SK-MEL-5 (cell line): ENCODE data around the gene ACOT9. TPM values are rescaled to one million over a fixed set of nuclear protein-coding genes. Genes with fewer than 3 reads are reported as not detected.

ENCODE experiments used
- DNase-seq: peaks from one replicate; pipeline ENCODE4 v3.0.0-alpha.2; 2016; ENCODE audit warnings: low read depth, low spot score
- in situ Hi-C: cut with HindIII; loops from 2 replicates; pipeline ENCODE4 v1.10.0; 2016; ENCODE audit warnings: low sequenced_read_pairs, high pct_unique_total_duplicates, low pct_unique_long_range_greater_than_20kb
- polyA plus RNA-seq, 2 experiments: library from polyadenylated mRNA; depleted of rRNA; stranded (reverse); fragments of >200 nt; gene quantifications; 2 replicates each; pipeline ENCODE4 v1.2.3, GENCODE V29; 2015
- total RNA-seq: library from RNA; depleted of rRNA; stranded (reverse); fragments of >200 nt; shearing (Covaris generic); gene quantifications from 2 replicates; pipeline ENCODE4 v1.2.3, GENCODE V29; 2014; rRNA removed

ACOT9 gene, protein sequence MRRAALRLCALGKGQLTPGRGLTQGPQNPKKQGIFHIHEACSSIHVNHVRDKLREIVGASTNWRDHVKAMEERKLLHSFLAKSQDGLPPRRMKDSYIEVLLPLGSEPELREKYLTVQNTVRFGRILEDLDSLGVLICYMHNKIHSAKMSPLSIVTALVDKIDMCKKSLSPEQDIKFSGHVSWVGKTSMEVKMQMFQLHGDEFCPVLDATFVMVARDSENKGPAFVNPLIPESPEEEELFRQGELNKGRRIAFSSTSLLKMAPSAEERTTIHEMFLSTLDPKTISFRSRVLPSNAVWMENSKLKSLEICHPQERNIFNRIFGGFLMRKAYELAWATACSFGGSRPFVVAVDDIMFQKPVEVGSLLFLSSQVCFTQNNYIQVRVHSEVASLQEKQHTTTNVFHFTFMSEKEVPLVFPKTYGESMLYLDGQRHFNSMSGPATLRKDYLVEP
- total RNA-seq, result 43.4 and 48.3 TPM in 2 replicates
- 27.7 and 34.7 TPM in 2 replicates for polyA plus RNA-seq (2015; cell fraction: cytosol; rRNA removed)
- 150 and 167 TPM in 2 replicates for polyA plus RNA-seq (2015; cell fraction: nucleus; rRNA removed)

DNA sequence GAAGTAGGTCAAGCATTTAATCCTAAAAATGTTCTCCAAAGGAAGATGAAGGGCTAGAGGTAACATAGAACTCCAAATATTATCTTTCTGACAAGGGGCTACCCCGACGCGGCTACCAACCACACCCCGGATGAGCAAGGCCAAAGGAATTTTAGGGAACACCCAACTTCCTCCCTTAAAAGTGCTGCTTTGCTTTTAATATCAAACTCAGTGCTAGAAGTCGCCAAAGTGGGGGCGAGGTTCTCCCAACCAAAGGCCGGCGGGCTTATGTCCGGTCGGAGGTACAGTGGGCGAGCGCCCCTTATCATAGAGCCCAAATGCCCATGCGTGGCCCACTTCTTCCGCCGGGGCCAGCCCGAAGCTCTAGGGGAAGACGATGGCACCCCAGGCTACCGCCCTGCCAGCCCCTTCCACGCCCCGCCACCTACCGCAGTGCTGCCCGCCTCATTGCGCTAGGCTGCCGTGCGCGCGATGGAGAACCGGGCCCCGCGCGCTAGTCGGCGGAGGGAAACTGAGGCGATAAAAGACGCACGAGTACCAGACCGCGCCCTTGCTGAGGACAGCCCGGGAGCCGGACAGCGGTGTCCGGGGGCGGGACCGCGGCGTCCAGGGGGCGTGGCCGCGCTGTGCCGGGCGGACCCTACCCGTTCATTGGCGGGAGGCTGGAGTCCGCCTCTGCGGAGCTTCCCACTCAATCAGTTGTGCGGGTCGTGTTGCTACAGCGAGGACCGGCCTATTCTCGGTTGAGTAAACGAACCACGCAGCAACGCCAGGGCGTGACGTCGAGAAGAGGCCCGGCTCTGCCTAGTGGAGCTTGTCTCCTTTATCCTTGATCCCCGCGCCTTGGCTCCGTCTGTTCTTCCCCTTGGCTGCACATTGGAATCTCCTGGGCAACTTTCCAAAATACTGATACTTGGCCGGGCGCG lies at the start of gene ACOT9:
Gene ACOT9 (minus strand): TSS at position 580 of the 926 bp plus-strand sequence. CDS start 132 bp downstream, at position 448.
- in situ Hi-C loops, result no loop called here
- DNase-seq, result peak; percentile 93

DNA sequence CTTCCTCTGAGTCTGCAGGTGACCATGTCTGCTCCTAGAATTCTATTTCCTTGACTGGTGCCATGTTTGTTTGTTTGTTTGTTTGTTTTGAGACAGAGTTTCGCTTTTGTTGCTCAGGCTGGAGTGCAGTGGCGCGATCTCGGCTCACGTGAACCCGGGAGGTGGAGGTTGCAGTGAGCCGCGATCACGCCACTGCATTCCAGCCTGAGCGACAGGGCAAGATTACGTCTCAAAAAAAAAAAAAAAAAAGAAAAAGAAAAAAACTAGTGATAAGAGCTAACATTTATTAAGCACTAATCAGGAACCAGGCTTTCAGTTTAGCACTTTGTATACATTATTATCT lies 47.0 kb upstream of the ACOT9 start:
- in situ Hi-C loops, result no loop called here
- no peak for DNase-seq

DNA sequence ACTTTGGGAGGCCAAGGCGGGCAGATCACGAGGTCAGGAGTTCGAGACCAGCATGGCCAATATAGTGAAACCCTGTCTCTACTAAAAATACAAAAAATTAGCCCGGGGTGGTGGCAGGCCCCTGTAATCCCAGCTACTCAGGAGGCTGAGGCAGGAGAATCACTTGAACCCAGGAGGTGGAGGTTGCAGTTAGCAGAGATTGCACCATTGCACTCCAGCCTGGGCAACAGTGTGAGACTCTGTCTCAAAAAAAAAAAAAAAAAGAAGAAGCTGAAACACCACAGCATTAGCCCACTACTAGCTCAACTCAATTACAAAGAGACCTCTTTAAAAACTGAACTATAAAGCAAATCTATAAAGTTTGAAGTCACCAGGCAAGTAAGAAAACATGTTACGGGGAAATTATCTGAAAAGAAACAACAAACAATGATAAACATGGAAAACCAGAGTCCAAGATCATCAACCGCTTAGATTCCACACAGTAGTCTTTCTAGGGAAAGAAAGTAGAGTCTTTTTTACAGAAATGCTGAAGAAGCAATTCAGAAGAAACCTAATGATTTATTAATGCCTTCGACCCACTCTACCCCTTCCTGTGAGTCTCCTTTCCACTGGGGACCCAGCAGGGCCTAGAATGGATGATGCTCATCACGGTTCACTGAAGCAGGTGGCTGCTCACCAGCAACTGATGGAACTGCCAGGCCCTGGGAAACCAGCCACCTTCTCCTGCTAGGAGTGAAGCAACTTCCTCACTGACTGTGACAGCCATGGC lies 46.5 kb upstream of the ACOT9 start:
- in situ Hi-C loops, result no loop called here
- no peak for DNase-seq

DNA sequence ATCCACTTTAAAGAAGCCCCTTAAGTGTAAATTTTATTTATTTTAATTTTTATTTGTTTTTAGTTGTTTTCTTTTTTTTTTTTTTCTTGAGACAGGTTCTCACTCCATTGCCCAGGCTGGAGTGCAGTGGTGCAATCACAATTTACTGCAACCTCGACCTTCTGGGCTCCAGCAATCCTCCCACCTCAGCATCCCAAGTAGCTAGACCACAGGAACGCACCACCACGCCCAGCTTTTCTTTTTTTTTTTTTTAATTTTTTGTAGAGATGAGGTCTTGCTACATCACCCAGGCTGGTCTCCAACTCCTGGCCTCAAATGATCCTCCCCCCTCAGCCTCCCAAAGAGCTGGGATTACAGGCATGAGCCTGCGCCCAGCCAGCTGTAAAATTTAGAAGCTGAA lies 45.9 kb upstream of the ACOT9 start:
- in situ Hi-C loops, result no loop called here
- DNase-seq, result peak; percentile 40

DNA sequence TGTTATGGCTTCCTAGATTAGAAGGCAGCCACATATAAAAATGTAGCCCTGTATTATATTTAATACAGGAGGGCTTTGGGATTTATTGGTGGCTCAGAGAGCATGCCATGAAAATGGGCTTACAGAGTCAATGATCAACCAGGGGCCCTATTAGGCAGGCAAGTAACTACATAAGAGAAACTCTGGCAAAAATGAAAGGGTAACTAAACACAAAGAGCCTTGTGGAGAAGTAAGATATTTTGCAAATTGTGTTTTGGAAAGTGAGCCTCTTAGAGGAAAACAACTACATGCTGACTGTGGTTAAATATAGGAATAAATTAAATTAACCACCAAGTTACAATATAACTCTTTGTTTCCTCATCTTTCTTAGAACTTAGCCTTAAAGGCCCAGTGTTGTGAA lies 45.4 kb upstream of the ACOT9 start:
- DNase-seq, result peak; percentile 63
- in situ Hi-C loops, result no loop called here

DNA sequence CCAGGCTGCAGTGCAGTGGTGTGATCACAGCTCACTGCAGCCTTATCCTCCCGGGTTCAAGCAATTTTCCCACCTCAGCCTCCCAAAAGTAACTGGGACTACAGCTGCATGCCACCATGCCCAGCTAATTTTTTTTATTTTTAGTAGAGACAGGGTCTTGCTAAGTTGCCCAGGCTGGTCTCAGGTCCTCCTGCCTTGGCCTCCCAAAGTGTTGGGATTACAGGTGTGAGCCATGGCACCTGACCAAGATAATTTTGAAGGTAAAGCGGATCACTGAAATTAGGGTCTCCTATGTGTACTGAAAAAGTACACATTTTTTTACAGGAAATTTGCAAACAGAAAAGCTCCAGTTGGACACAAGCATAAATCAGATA lies 44.7 kb upstream of the ACOT9 start:
- in situ Hi-C loops, result no loop called here
- DNase-seq, result peak; percentile 26

DNA sequence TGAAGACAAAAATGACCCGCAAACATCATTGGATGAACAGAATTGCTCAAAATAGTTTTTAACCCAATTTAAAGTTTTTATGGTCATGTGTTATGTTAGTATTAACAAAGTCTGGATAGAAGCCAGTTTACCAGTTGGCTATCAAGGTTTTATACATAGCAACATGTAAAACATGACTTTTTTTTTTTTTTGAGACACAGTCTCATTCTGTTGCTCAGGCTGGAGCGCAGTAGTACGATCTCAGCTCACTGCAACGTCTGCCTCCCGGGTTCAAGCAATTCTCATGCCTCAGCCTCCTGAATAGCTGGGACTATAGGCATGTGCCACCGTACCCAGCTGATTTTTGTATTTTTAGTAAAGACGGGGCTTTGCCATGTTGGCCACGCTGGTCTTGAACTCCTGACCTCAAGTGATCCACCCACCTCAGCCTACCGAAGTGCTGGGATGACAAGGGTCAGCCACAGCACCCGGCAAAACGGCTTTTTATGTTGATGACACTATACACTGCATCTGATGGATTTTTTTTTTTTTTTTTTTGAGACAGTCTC lies 43.3 kb upstream of the ACOT9 start:
- in situ Hi-C loops, result no loop called here
- DNase-seq, result peak; percentile 22

DNA sequence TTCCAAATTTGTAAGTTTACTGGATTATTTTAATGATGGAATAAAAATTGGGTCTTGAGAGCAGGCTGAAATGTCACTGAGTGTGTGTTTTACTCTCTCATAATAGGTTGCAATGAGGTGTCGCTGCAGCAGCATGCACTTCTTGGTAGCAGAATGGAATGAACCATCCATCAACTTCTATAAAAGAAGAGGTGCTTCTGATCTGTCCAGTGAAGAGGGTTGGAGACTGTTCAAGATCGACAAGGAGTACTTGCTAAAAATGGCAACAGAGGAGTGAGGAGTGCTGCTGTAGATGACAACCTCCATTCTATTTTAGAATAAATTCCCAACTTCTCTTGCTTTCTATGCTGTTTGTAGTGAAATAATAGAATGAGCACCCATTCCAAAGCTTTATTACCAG lies 42.5 kb upstream of the ACOT9 start:
- DNase-seq, result peak; percentile 51
- in situ Hi-C loops, result no loop called here

DNA sequence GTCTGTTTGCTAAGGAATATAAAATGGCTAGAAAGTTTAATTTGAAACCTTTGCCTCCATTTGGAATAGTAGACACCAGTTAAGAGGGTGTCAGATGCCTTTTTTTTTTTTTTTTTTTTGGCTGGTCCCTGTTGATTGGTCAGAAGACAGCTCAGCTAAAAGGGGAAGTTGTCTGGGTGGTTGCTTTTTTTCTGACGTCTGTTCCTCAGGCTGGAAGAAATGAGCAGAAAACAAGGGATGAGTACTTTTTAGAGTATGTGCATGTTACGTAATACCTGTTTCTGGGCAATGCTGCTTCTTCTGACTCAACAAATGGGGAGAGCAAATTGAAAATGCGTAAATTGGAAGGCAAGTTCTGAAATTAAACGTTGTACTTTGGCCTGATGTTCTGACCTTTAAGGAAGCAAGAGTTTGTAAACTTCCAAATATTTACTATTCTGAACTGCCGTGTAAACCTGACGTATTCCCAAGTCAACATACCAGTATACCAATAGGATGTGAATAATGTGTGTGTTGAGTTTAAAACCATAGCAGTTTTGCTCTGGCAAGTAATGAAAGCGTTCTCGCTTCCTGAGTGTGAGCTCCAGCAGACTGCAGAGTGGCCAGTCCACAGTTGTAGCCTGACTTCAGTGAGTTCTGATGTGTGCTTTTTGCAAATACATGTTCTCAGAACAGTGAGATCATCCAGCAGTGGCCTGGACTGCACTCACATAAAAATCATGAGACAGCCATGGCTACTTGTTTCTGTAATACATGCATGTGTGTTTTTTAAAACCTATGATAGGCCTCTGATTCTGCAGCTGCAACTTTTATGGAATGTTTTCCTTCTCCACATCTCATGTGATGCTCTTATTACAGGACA lies 41.6 kb upstream of the ACOT9 start:
- peak; percentile 56 for DNase-seq
- in situ Hi-C loops, result no loop called here

DNA sequence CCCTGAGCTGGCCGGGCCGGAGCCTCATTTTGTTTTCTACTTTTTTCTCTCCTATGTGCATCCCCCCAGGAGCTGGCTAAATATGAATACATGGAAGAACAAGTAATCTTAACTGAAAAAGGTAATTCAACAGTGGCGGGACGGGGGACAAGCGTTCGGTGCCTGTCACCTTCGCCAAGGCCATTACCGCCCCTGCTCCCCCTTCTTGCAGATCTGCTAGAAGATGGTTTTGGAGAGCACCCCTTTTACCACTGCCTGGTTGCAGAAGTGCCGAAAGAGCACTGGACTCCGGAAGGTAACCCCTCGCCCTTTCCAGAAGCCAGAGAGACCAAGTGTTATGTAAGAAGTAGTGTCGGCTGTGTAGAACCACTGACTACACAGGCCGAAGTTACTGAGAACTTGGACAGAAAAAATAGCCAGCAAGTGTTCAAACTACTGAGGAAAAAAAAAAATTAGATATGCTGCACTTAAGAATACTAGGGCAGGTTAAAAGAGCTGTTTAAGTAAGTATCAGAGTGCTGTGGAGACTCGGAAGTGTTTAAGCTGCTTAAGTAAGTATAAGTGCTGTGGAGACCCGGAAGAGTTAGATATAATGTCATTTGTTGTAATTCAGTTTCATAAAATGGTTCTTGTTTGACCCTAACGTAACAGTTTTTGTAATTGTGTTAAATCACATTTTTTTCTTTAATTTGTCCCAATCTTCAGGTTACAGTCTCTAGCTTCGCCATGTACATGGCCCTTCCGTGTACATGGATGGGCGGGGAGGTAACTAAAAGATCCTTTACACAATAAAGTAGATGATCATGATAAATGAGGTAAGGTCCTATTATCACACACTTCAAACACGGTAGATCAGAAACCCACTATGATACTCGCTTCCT lies 40.8 kb upstream of the ACOT9 start:
- in situ Hi-C loops, result no loop called here
- DNase-seq, result peak; percentile 18

DNA sequence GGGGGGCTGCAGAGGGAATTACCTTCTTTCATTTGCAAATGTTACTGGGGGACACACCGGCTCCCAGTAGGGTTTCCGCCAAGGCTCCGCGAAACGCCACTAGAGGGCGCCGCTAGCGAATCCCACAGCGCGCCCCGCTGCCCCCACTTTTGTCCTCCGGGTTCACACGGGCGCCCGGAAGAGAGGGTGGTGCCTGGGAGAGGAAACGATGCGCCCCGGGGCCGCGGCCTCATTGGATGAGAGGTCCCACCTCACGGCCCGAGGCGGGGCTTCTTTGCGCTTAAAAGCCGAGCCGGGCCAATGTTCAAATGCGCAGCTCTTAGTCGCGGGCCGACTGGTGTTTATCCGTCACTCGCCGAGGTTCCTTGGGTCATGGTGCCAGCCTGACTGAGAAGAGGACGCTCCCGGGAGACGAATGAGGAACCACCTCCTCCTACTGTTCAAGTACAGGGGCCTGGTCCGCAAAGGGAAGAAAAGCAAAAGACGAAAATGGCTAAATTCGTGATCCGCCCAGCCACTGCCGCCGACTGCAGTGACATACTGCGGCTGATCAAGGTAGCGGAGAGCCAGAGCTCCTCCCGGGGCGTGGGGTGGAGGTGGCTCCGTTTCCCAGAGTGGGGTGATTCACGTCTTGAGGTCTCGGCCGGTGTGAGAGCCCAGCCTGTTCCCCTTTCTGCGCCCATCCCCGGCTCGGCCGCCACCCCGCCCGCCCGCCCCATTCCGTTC lies 40.0 kb upstream of the ACOT9 start, which contains the start of gene SAT1:
Gene SAT1 (plus strand): TSS at position 311 of the 726 bp plus-strand sequence. CDS start 179 bp downstream, at position 490.
- peak; percentile 96 for DNase-seq
- in situ Hi-C loops, result no loop called here

DNA sequence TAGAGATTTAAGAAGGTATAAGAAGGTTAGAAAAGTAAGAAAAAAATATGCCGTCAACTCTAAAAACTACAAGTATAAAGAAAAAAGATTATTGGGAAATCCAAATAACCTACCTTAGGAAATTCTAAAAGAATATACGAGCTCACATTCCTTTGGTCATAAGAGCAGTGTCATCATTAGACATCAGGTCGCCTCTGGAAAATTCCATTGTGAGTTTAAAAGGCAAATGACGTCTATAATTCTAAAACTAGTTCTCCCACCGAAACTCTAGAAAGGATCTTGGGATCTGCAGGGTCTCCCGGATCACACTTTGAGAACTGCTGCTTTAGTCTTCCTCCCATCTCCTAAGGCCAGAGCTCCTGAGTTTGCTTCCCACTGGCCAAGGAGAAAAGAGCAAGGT lies 39.4 kb upstream of the ACOT9 start:
- in situ Hi-C loops, result no loop called here
- DNase-seq, result peak; percentile 77

DNA sequence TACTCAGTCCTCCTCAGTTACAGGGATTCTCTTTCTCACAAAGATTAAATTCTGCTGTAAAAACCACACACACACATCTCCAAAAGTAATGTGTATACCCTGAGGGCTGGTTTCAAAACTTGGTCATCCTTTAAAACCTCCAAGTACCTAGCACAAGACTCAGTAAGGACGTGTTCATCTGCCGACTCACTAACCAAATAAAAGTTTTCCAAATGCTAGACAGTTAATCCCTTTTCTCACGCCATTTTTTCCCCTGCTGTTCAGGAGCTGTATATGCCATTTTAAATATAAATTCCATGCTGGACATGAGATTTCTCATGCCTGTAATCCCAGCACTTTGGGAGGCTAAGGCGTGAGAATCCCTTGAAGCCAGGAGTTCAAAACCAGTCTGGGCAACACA lies 35.9 kb upstream of the ACOT9 start:
- DNase-seq, result peak; percentile 81
- in situ Hi-C loops, result no loop called here

DNA sequence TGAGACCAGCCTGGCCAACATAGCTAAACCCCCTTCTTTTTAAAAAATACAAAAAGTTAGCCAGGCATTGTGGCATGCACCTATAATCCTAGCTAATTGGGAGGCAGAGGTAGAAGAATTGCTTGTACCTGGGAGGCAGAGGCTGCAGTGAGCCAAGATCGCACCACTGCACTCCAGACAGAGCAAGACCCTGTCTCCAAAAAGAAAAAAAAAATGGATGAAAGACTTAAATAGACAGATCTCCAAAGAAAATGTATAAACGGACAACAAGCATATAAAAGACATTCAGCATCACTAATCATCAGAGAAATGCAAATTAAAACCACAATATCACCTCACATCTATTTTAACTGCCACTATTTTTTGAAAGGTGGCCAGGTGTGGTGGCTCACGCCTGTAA lies 33.3 kb upstream of the ACOT9 start:
- in situ Hi-C loops, result no loop called here

DNA sequence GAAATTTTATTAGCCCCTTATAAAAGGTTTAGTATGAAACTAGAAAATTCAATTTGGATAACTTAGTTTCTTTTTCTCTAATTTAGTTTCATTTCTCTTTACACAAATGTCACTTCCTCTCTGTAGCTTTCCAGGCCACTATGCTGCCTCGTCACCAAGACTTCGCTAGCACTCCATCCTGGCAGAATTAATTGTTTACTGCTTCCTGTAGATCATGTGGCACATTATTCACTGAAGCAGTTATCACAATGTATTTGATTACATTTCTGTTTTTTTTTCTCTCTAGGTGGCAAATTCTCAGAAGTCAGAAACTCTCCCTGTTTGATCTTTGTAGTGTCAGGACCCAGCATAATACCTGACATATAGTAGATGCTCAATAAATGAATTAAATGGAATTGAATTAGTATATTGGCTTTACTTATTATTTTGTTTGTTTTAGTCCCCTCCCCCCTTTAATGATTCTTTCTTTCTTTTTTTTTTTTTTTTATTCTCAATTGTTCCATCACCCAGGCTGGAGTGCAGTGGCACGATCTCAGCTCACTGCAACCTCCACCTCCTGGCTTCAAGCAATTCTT lies 30.6 kb upstream of the ACOT9 start:
- DNase-seq, result no peak
- in situ Hi-C loops, result no loop called here

More for the DNA sequence above, 33.3 kb upstream of the ACOT9 start:
- no peak for DNase-seq
